K562 (cell line): ENCODE results near the gene SCGB1A1. TPM values are rescaled to one million over a fixed set of nuclear protein-coding genes. Genes with fewer than 3 reads are reported as not detected.

Experiments used
- ATAC-seq: fragments of 200-7000 bp; cut with Tn5 transposase; 3 replicates; pipeline ENCODE4 v1.9.1; 2020; ENCODE audit warnings: moderate library complexity
- BruUV-seq: library from RNA; stranded (reverse); fragments of 400-500 nt; replicated peaks from 2 replicates; lab custom pipeline; 2021; lab: Mats Ljungman, UMichigan
- CTCF ChIA-PET: fragments of 300-600 bp; formaldehyde crosslinking; extraction: SDS; loops from one replicate; lab custom pipeline; 2021; ENCODE audit warnings: low intra/inter-chr PET ratio; lab: Yijun Ruan, JAX
- POLR2A ChIA-PET: fragments of 300-600, 350-650 bp; sonication (Branson Sonifier 250); formaldehyde crosslinking; extraction: SDS; loops from one replicate; lab custom pipeline; 2021; ENCODE audit warnings: antibody characterized with exemption, inconsistent platforms; lab: Yijun Ruan, JAX
- DNase-seq, 4 experiments: peaks; one replicate each; pipeline versions ENCODE4 v3.0.0 to v3.0.0-alpha.2; 2011 to 2018; ENCODE audit warnings: low spot score in 3 of 4, mixed read lengths in 3 of 4; ENCODE audit errors: extremely low read depth in 1 of 4
- FAIRE-seq: peaks from 2 replicates; lab custom pipeline; 2011; peaks lifted over from hg19 to GRCh38; lab: Jason Lieb, UNC
- H2AFZ ChIP-seq: 2 replicates; pipeline ENCODE4 v1.6.0; 2011; ENCODE audit warnings: low read depth, low read length, control low read depth, inconsistent platforms
- H3K27ac ChIP-seq: fragments of 200-600 bp; 3 replicates; pipeline ENCODE4 v1.8.0; 2011; ENCODE audit warnings: low read depth, mild to moderate bottlenecking, control low read depth, inconsistent platforms, low read length, moderate library complexity, mixed read lengths; ENCODE audit errors: extremely low read depth
- H3K27me3 ChIP-seq, 2 experiments: fragments of 300-600 bp in 1 of 2; 2 replicates in 1 of 2; 3 replicates in 1 of 2; pipeline versions ENCODE4 v1.6.0 to v1.8.0; 2011; ENCODE audit warnings: inconsistent platforms in 2 of 2, low read length in 2 of 2, mild to moderate bottlenecking in 1 of 2, mixed read lengths in 1 of 2, moderate library complexity in 1 of 2; ENCODE audit not compliant: control insufficient read depth in 2 of 2, insufficient read depth in 2 of 2
- H3K36me3 ChIP-seq: fragments of 300-600 bp; 3 replicates; pipeline ENCODE4 v1.8.0; 2011; ENCODE audit warnings: mild to moderate bottlenecking, low read length, inconsistent platforms; ENCODE audit not compliant: control insufficient read depth, insufficient read depth
- H3K4me1 ChIP-seq, 2 experiments: fragments of 200-600 bp in 1 of 2; replicated peaks in 1 of 2; 2 replicates in 1 of 2; 3 replicates in 1 of 2; pipeline versions ENCODE4 v1.5.1 to v1.8.0; 2011; ENCODE audit warnings: inconsistent platforms in 2 of 2, low read length in 2 of 2, mild to moderate bottlenecking in 1 of 2, mixed read lengths in 1 of 2, moderate library complexity in 1 of 2; ENCODE audit not compliant: control insufficient read depth in 2 of 2, insufficient read depth in 2 of 2
- H3K4me2 ChIP-seq: 2 replicates; pipeline ENCODE4 v1.6.1; 2011; ENCODE audit warnings: low read length, control low read depth, inconsistent platforms, mixed read lengths; ENCODE audit not compliant: insufficient read depth
- H3K4me3 ChIP-seq: fragments of 200-600 bp; sonication (generic), shearing (Covaris generic); 2 replicates; pipeline ENCODE4 v1.5.1; 2016; ENCODE audit warnings: control low read depth, inconsistent platforms
- H3K79me2 ChIP-seq: fragments of 200-600 bp; 3 replicates; pipeline ENCODE4 v1.8.0; 2011; ENCODE audit warnings: low read length, inconsistent platforms; ENCODE audit not compliant: control insufficient read depth, insufficient read depth
- H3K9ac ChIP-seq, 2 experiments: 2 replicates each; pipeline versions ENCODE4 v1.6.0 to v1.6.1; 2011; ENCODE audit warnings: low read depth in 2 of 2, low read length in 2 of 2, control low read depth in 1 of 2, inconsistent platforms in 1 of 2, mild to moderate bottlenecking in 1 of 2, mixed read lengths in 1 of 2; ENCODE audit not compliant: insufficient read depth in 1 of 2
- H3K9me1 ChIP-seq: one replicate; pipeline ENCODE4 v1.6.0; 2011; ENCODE audit warnings: inconsistent platforms, mild to moderate bottlenecking, low read length, moderate library complexity; ENCODE audit not compliant: control insufficient read depth, insufficient read depth
- H3K9me3 ChIP-seq: replicated peaks from 2 replicates; pipeline ENCODE4 v1.5.1; 2011; ENCODE audit warnings: low read depth, low read length, inconsistent platforms; ENCODE audit not compliant: control insufficient read depth, insufficient read depth
- H4K20me1 ChIP-seq: replicated peaks from 2 replicates; pipeline ENCODE4 v1.6.1; 2011; ENCODE audit warnings: low read length, inconsistent platforms, mixed read lengths; ENCODE audit not compliant: control insufficient read depth, insufficient read depth
- EP300 ChIP-seq: IDR thresholded peaks from 2 replicates; pipeline ENCODE4 v1.6.1; 2012; ENCODE audit warnings: low read length, improper control_type of control experiment
- HNRNPH1 ChIP-seq: fragments of 200-400 bp; formaldehyde crosslinking; optimal IDR thresholded peaks from 2 replicates; pipeline ENCODE3; 2017; ENCODE audit warnings: low read depth, mild to moderate bottlenecking, low read length, moderate library complexity
- NR2C1 ChIP-seq, 2 experiments: fragments of 450-650 bp; IDR thresholded peaks; 2 replicates each; pipeline ENCODE4 v1.6.1; 2017; ENCODE audit warnings: mild to moderate bottlenecking in 2 of 2, antibody characterized with exemption in 1 of 2, inconsistent platforms in 1 of 2, missing compliant biosample characterization in 1 of 2, missing genetic modification characterization in 1 of 2
- NR2C2 ChIP-seq, 2 experiments: fragments of 200-800 bp in 1 of 2; sonication (Bioruptor generic) in 1 of 2; sonication (generic) in 1 of 2; formaldehyde crosslinking in 1 of 2; IDR thresholded peaks; 2 replicates each; pipeline versions ENCODE4 v1.6.1 to v1.8.0; 2016 to 2022; ENCODE audit warnings: mild to moderate bottlenecking in 1 of 2, missing compliant biosample characterization in 1 of 2, missing genetic modification characterization in 1 of 2, missing genetic modification reagents in 1 of 2
- PKNOX1 ChIP-seq: fragments of 450-650 bp; IDR thresholded peaks from 2 replicates; pipeline ENCODE4 v1.6.1; 2016
- POLR2G ChIP-seq: fragments of 200-400 bp; formaldehyde crosslinking; IDR thresholded peaks from 2 replicates; pipeline ENCODE4 v1.6.1; 2017; ENCODE audit warnings: low read depth, mild to moderate bottlenecking, antibody characterized with exemption, low read length, moderate library complexity
- RAD21 ChIP-seq, 2 experiments: fragments of 250-450 bp in 1 of 2; fragments of 450-650 bp in 1 of 2; sonication (Bioruptor Pico) in 1 of 2; formaldehyde crosslinking in 1 of 2; IDR thresholded peaks in 1 of 2; conservative IDR thresholded peaks in 1 of 2; 2 replicates each; pipeline versions ENCODE4 v1.4.0 to v1.8.0; 2020 to 2022; ENCODE audit warnings: mild to moderate bottlenecking in 2 of 2, moderate library complexity in 1 of 2
- SMARCA4 ChIP-seq: fragments of 450-650 bp; IDR thresholded peaks from 2 replicates; pipeline ENCODE4 v1.6.1; 2016
- SOX6 ChIP-seq: fragments of 450-650 bp; IDR thresholded peaks from 2 replicates; pipeline ENCODE4 v1.6.1; 2014; ENCODE audit warnings: mild to moderate bottlenecking
- SREBF1 ChIP-seq: fragments of 150-350 bp; IDR thresholded peaks from 2 replicates; pipeline ENCODE4 v1.6.1; 2014; ENCODE audit warnings: antibody characterized with exemption, low read depth, low read length, borderline replicate concordance
- WGBS: fragments of 100-300 bp; shearing (Covaris generic); methylation state at CpG from one replicate; pipeline ENCODE4 v1.1.6; 2016; ENCODE audit warnings: low coverage, mixed read lengths; ENCODE audit not compliant: insufficient coverage; ENCODE audit errors: missing lambda C conversion rate; 5-methylcytosine and 5-hydroxymethylcytosine counted together
- in situ Hi-C: fragments of 300-500 bp; cut with MboI; formaldehyde crosslinking; loops from 4 replicates; pipeline ENCODE4 v1.15.0; 2018; ENCODE audit warnings: inconsistent platforms, mixed read lengths
- intact Hi-C: fragments of 100-400 bp; cut with micrococcal nuclease; formaldehyde crosslinking; loops from 2 replicates; pipeline ENCODE4 v1.14.2; 2022
- polyA plus RNA-seq, 8 experiments: library from polyadenylated mRNA; depleted of rRNA in 4 of 8; stranded (reverse) in 5 of 8; unstranded in 3 of 8; fragments of >200 nt; fragmentation: Nextera tagmentation in 2 of 8; fragmentation: Illumina TruSeq in 1 of 8; extraction: Ambion mirVana in 2 of 8; extraction: Trizol in 1 of 8; gene quantifications; 2 replicates each; pipeline versions ENCODE4 v1.2.1 to v1.2.3, GENCODE V29; 2011 to 2014; ENCODE audit warnings: inconsistent platforms in 1 of 8, missing spikeins in 1 of 8
- total RNA-seq, 7 experiments: library from RNA; depleted of rRNA in 6 of 7; stranded (reverse); fragments of >200 nt in 6 of 7; fragmentation: Illumina TruSeq in 2 of 7; extraction: Trizol in 2 of 7; gene quantifications; 2 replicates each; pipeline versions ENCODE4 v1.2.1 to v1.2.3, GENCODE V29; 2011 to 2021; ENCODE audit warnings: low replicate concordance in 1 of 7
- TF ChIP-seq, protein P1 (sequence below), 2 experiments: fragments of 200-800 bp in 1 of 2; sonication (Bioruptor generic) in 1 of 2; sonication (generic) in 1 of 2; formaldehyde crosslinking in 1 of 2; IDR thresholded peaks in 1 of 2; conservative IDR thresholded peaks in 1 of 2; 2 replicates each; pipeline versions ENCODE4 v1.5.0 to v1.6.1; 2016 to 2020; ENCODE audit warnings: missing compliant biosample characterization in 1 of 2, missing genetic modification characterization in 1 of 2, missing genetic modification reagents in 1 of 2

SCGB1A1 gene
- total and polyA plus RNA-seq, 9 of the 15 experiments (the other 6 are each of a cell fraction or from before 2014, with no cell fraction given) = 0.55 TPM; not detected in 8

DNA sequence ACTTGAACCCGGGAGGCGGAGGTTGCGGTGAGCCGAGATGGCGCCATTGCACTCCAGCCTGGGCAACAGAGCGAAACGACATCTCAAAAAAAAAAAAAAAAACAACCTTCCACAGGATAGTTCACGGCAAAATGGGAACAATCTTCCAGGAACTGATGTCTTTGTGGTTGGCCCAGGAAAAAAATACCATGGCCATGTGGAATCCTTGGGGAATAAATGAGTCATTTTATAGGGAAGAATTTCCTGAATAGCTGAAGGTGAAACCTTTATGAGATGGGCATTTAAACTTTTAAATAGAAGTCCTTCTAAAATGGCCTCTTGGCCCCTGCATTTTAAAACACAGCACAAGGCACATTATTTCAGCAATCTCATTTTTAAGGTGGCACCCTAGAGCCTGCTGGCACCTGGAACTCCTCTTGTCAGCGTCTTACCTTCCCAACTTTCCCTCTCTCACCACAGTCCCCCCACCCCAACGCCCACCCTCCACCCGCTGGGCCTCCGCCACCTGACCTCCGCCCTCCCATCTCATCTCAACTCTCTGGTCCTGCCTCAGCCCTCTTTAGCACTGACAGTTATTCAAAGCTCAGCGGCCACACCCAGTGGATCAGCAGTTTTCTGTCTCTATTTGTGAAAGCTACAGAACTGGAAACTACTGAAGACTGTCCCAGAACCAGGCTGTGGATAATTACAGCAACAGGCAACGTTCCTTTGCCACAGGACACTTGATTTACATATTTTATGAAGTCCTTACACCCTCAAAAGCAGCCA lies 43.1 kb downstream of the SCGB1A1 start (continued):
- peak; percentile 70 for TF ChIP-seq PKNOX1
- TF ChIP-seq RAD21 (CRISPR knock-in tag; conservative IDR thresholded peaks at IDR 0.05 in 1 of 2, IDR thresholded peaks at IDR 0.05 in 1 of 2) = peak in 1 of 2 experiments; percentile 14; a peak in 1 of 4 replicates
- no peak for TF ChIP-seq SREBF1
- peak; percentile 23; the same call in 1 of the 2 replicates for TF ChIP-seq SMARCA4
- 0 out of 2 replicates have a peak, but pooled peaks have one; percentile 19 for TF ChIP-seq POLR2G
- peak; percentile 59; the same call in 1 of the 2 replicates for TF ChIP-seq NR2C1 (IDR thresholded peaks at IDR 0.05)
- TF ChIP-seq NR2C1 (tag; IDR thresholded peaks at IDR 0.05) = no peak

GRCh38 chr11:62462508-62462892 lies 43.7 kb downstream of the SCGB1A1 start:
- whole genome bisulfite sequencing = 2% methylated on average over 9 of the region's 9 CpGs
- TF ChIP-seq SOX6 = peak; percentile 64; the same call in 1 of the 2 replicates
- TF ChIP-seq NR2C2 (CRISPR knock-in tag; IDR thresholded peaks at IDR 0.05) = no peak
- TF ChIP-seq NR2C2 (tag; IDR thresholded peaks at IDR 0.05) = peak; percentile 9; the same call in 1 of the 2 replicates
- no peak for TF ChIP-seq HNRNPH1
- TF ChIP-seq, protein P1, sequence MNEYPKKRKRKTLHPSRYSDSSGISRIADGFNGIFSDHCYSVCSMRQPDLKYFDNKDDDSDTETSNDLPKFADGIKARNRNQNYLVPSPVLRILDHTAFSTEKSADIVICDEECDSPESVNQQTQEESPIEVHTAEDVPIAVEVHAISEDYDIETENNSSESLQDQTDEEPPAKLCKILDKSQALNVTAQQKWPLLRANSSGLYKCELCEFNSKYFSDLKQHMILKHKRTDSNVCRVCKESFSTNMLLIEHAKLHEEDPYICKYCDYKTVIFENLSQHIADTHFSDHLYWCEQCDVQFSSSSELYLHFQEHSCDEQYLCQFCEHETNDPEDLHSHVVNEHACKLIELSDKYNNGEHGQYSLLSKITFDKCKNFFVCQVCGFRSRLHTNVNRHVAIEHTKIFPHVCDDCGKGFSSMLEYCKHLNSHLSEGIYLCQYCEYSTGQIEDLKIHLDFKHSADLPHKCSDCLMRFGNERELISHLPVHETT (CRISPR knock-in tag; conservative IDR thresholded peaks at IDR 0.05 in 1 of 2, IDR thresholded peaks at IDR 0.05 in 1 of 2) = no peak
- TF ChIP-seq EP300 = no peak

More at GRCh38 chr11:62462508-62462892, 43.7 kb downstream of the SCGB1A1 start:
- in situ Hi-C loops = no loop called here
- no peaks in the 10 kb centered on the region for H3K79me2 ChIP-seq
- FAIRE-seq (no peak), ATAC-seq (no peak), DNase-seq (no peak)
- peak overlapping the region; percentile 83 for H3K27ac ChIP-seq
- peaks cover 56 to 66% of the 10 kb centered on the region in 2 experiments for H3K4me1 ChIP-seq
- no peaks in the 10 kb centered on the region for H3K36me3 ChIP-seq
- peak overlapping the region; percentile 77 for H3K4me2 ChIP-seq
- intact Hi-C loops = no loop called here
- ChIA-PET CTCF (no interaction called here), POLR2A (interaction anchor here (0.6 to 3.0 kb wide), 9 partner anchors 12 to 419 kb away, joined by 3 to 18 read pairs (median 4); partner anchors contain the start of gene SLC3A2)
- H3K9me3 ChIP-seq = no peaks in the 10 kb centered on the region
- H2AFZ ChIP-seq = peak overlapping the region; percentile 82
- H4K20me1 ChIP-seq = no peaks in the 10 kb centered on the region
- no TSS peak for BruUV-seq
- no peaks in the 10 kb centered on the region for H3K9me1 ChIP-seq
- H3K27me3 ChIP-seq = no peaks in the 10 kb centered on the region
- no peak overlapping the region for H3K4me3 ChIP-seq
- peak overlapping the region in 1 of 2 experiments; percentile 65; a peak in 2 of 4 replicates for H3K9ac ChIP-seq
